GM12878 (cell line): ENCODE data around the gene SEC24C. TPM values are rescaled to one million over a fixed set of nuclear protein-coding genes. Genes with fewer than 3 reads are reported as not detected.

ENCODE experiments used
- CHD4 ChIP-seq: fragments of 200-600 bp; sonication (generic); IDR thresholded peaks from 2 replicates; pipeline ENCODE4 v1.6.1; 2016; ENCODE audit warnings: mild to moderate bottlenecking
- CTCF ChIP-seq, 3 experiments: IDR thresholded peaks in 2 of 3; conservative IDR thresholded peaks in 1 of 3; 2 replicates each; pipeline ENCODE4 v1.5.1; 2011; ENCODE audit warnings: low read depth in 3 of 3, low read length in 3 of 3, mild to moderate bottlenecking in 3 of 3, control low read depth in 2 of 3, moderate library complexity in 2 of 3, inconsistent platforms in 1 of 3, mixed read lengths in 1 of 3; ENCODE audit not compliant: control insufficient read depth in 2 of 3, insufficient read depth in 1 of 3; ENCODE audit errors: extremely low read depth in 1 of 3
- HDGF ChIP-seq: fragments of 450-650 bp; IDR thresholded peaks from 2 replicates; pipeline ENCODE4 v1.6.1; 2016; ENCODE audit warnings: antibody characterized with exemption
- KAT2A ChIP-seq: conservative IDR thresholded peaks from 2 replicates; pipeline ENCODE4 v1.6.1; 2011; ENCODE audit warnings: low read depth, low read length; ENCODE audit not compliant: control insufficient read depth
- MEF2A ChIP-seq: IDR thresholded peaks from 2 replicates; pipeline ENCODE4 v1.6.1; 2011; ENCODE audit warnings: low read depth, mild to moderate bottlenecking, low read length, moderate library complexity; ENCODE audit not compliant: insufficient read depth
- NFYB ChIP-seq: IDR thresholded peaks from 2 replicates; pipeline ENCODE4 v1.6.1; 2011; ENCODE audit warnings: low read depth, mild to moderate bottlenecking, low read length, improper control_type of control experiment, moderate library complexity; ENCODE audit not compliant: insufficient read depth
- NR2F1 ChIP-seq: fragments of 450-650 bp; conservative IDR thresholded peaks from 2 replicates; pipeline ENCODE4 v1.6.1; 2017; ENCODE audit warnings: mild to moderate bottlenecking
- POU2F2 ChIP-seq: IDR thresholded peaks from 3 replicates; pipeline ENCODE4 v1.6.1; 2011; ENCODE audit warnings: low read depth, mild to moderate bottlenecking, low read length, borderline replicate concordance
- RBBP5 ChIP-seq: fragments of 200-600 bp; sonication (generic); conservative IDR thresholded peaks from 2 replicates; pipeline ENCODE4 v1.6.1; 2016
- SIX5 ChIP-seq: IDR thresholded peaks from 2 replicates; pipeline ENCODE4 v1.6.1; 2011; ENCODE audit warnings: mild to moderate bottlenecking, low read depth, low read length, moderate library complexity; ENCODE audit not compliant: severe bottlenecking
- SREBF1 ChIP-seq: IDR thresholded peaks from 2 replicates; pipeline ENCODE4 v1.6.1; 2012; ENCODE audit warnings: mild to moderate bottlenecking, low read length
- STAT1 ChIP-seq: fragments of 450-650 bp; conservative IDR thresholded peaks from 2 replicates; pipeline ENCODE4 v1.6.1; 2014; ENCODE audit warnings: antibody characterized with exemption, mild to moderate bottlenecking
- SUPT20H ChIP-seq: IDR thresholded peaks from 2 replicates; pipeline ENCODE4 v1.6.1; 2011; ENCODE audit warnings: low read depth, mild to moderate bottlenecking, low read length, moderate library complexity, borderline replicate concordance; ENCODE audit not compliant: control insufficient read depth
- TCF12 ChIP-seq: IDR thresholded peaks from 2 replicates; pipeline ENCODE4 v1.6.1; 2011; ENCODE audit warnings: low read depth, mild to moderate bottlenecking, low read length
- TCF7 ChIP-seq: IDR thresholded peaks from 2 replicates; pipeline ENCODE4 v1.6.1; 2014; ENCODE audit warnings: antibody characterized with exemption, borderline replicate concordance
- ZNF207 ChIP-seq: fragments of 450-650 bp; IDR thresholded peaks from 2 replicates; pipeline ENCODE4 v1.6.1; 2014; ENCODE audit warnings: antibody characterized with exemption, mild to moderate bottlenecking, borderline replicate concordance
- ZNF622 ChIP-seq: fragments of 450-650 bp; IDR thresholded peaks from 2 replicates; pipeline ENCODE4 v1.6.1; 2017; ENCODE audit warnings: mild to moderate bottlenecking, inconsistent platforms
- ZSCAN29 ChIP-seq: fragments of 450-650 bp; IDR thresholded peaks from 2 replicates; pipeline ENCODE4 v1.6.1; 2017; ENCODE audit warnings: mild to moderate bottlenecking, moderate library complexity
- polyA plus RNA-seq, 11 experiments: library from polyadenylated mRNA; depleted of rRNA in 4 of 11; unstranded in 6 of 11; stranded (reverse) in 5 of 11; fragments of >200 nt; fragmentation: Nextera tagmentation in 4 of 11; fragmentation: Illumina TruSeq in 1 of 11; extraction: Ambion mirVana in 4 of 11; extraction: Trizol in 1 of 11; gene quantifications; 1 replicate in 1 of 11; 2 replicates in 10 of 11; pipeline versions ENCODE4 v1.2.1 to v1.2.3, GENCODE V29; 2011 to 2016; ENCODE audit warnings: inconsistent platforms in 2 of 11, missing spikeins in 2 of 11, low read depth in 1 of 11
- total RNA-seq, 4 experiments: library from RNA; depleted of rRNA in 3 of 4; stranded (reverse); fragments of >200 nt in 3 of 4; fragmentation: Illumina TruSeq in 1 of 4; extraction: Trizol in 1 of 4; gene quantifications; 2 replicates each; pipeline versions ENCODE4 v1.2.1 to v1.2.3, GENCODE V29; 2013 to 2021
- TF ChIP-seq, protein P1 (sequence below): fragments of 450-650 bp; conservative IDR thresholded peaks from 2 replicates; pipeline ENCODE4 v1.6.1; 2017; ENCODE audit warnings: mild to moderate bottlenecking, moderate library complexity
- TF ChIP-seq, protein P2 (sequence below): fragments of 450-650 bp; IDR thresholded peaks from 2 replicates; pipeline ENCODE4 v1.6.1; 2017; ENCODE audit warnings: mild to moderate bottlenecking

The SEC24C gene
- total and polyA plus RNA-seq, 10 of the 15 experiments (the other 5 are each of a cell fraction or from before 2014, with no cell fraction given) = 12.7 to 117 (median 73.8) TPM

GRCh38 chr10:73759512-73760115 lies 15.4 kb downstream of the SEC24C start (continued):
- TF ChIP-seq TCF7 = peak; percentile 73; the same call in 1 of the 2 replicates
- no peak for TF ChIP-seq ZSCAN29
- TF ChIP-seq MEF2A = no peak
- no peak for TF ChIP-seq CTCF (IDR thresholded peaks at IDR 0.05 in 2 of 3, conservative IDR thresholded peaks at IDR 0.05 in 1 of 3; ENCODE audit: control insufficient read depth in 2 of 3, extremely low read depth in 1 of 3, insufficient read depth in 1 of 3, low read depth in 3 of 3, low read length in 3 of 3)
- TF ChIP-seq NFYB = 0 out of 2 replicates have a peak, but pooled peaks have one; percentile 22
- TF ChIP-seq, protein P1, sequence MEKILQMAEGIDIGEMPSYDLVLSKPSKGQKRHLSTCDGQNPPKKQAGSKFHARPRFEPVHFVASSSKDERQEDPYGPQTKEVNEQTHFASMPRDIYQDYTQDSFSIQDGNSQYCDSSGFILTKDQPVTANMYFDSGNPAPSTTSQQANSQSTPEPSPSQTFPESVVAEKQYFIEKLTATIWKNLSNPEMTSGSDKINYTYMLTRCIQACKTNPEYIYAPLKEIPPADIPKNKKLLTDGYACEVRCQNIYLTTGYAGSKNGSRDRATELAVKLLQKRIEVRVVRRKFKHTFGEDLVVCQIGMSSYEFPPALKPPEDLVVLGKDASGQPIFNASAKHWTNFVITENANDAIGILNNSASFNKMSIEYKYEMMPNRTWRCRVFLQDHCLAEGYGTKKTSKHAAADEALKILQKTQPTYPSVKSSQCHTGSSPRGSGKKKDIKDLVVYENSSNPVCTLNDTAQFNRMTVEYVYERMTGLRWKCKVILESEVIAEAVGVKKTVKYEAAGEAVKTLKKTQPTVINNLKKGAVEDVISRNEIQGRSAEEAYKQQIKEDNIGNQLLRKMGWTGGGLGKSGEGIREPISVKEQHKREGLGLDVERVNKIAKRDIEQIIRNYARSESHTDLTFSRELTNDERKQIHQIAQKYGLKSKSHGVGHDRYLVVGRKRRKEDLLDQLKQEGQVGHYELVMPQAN = no peak
- peak; percentile 94 for TF ChIP-seq TCF12
- 0 out of 2 replicates have a peak, but pooled peaks have one; percentile 10 for TF ChIP-seq ZNF207
- no peak for TF ChIP-seq CHD4
- no peak for TF ChIP-seq STAT1
- TF ChIP-seq RBBP5 = no peak
- TF ChIP-seq POU2F2 = no peak
- no peak for TF ChIP-seq SUPT20H
- TF ChIP-seq HDGF = no peak
- no peak for TF ChIP-seq SIX5
- TF ChIP-seq ZNF622 = no peak
- no peak for TF ChIP-seq KAT2A
- TF ChIP-seq, protein P2, sequence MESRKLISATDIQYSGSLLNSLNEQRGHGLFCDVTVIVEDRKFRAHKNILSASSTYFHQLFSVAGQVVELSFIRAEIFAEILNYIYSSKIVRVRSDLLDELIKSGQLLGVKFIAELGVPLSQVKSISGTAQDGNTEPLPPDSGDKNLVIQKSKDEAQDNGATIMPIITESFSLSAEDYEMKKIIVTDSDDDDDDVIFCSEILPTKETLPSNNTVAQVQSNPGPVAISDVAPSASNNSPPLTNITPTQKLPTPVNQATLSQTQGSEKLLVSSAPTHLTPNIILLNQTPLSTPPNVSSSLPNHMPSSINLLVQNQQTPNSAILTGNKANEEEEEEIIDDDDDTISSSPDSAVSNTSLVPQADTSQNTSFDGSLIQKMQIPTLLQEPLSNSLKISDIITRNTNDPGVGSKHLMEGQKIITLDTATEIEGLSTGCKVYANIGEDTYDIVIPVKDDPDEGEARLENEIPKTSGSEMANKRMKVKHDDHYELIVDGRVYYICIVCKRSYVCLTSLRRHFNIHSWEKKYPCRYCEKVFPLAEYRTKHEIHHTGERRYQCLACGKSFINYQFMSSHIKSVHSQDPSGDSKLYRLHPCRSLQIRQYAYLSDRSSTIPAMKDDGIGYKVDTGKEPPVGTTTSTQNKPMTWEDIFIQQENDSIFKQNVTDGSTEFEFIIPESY = no peak
- peak; percentile 36; the same call in 1 of the 2 replicates for TF ChIP-seq NR2F1
- TF ChIP-seq SREBF1 = no peak
- TF ChIP-seq, all 136 proteins: peak for 17
